DND-41 (cell line): Measurements from ENCODE around the gene TGFB1.

ENCODE experiments used
- CTCF ChIP-seq: IDR thresholded peaks from 2 replicates; pipeline ENCODE4 v1.5.1; 2012; ENCODE audit warnings: borderline replicate concordance, low read length, moderate library complexity, mild to moderate bottlenecking; ENCODE audit not compliant: poor library complexity, severe bottlenecking; ENCODE audit errors: extremely low read depth
- EZH2 ChIP-seq: IDR thresholded peaks from 3 replicates; pipeline ENCODE4 v1.6.1; 2012; ENCODE audit warnings: borderline replicate concordance, low read depth, mild to moderate bottlenecking, moderate library complexity, low read length, inconsistent platforms; ENCODE audit not compliant: severe bottlenecking

GRCh38 chr19:41307090-41307875, 46.4 kb downstream of the TGFB1 start:
- TF ChIP-seq CTCF (no peak), EZH2 (no peak)
